PFSK-1 (cell line): ENCODE measurements around the gene CYP1A1.

Experiments used
- FOXP2 ChIP-seq: optimal IDR thresholded peaks from 2 replicates; pipeline ENCODE3; 2011; ENCODE audit warnings: borderline replicate concordance, control low read depth, inconsistent platforms; ENCODE audit not compliant: insufficient read depth; ENCODE audit errors: extremely low read length, extremely low read depth
- POLR2AphosphoS5 ChIP-seq: IDR thresholded peaks from 2 replicates; pipeline ENCODE4 v1.6.1; 2012; ENCODE audit warnings: low read depth, mild to moderate bottlenecking, control low read depth, low read length, moderate library complexity

DNA sequence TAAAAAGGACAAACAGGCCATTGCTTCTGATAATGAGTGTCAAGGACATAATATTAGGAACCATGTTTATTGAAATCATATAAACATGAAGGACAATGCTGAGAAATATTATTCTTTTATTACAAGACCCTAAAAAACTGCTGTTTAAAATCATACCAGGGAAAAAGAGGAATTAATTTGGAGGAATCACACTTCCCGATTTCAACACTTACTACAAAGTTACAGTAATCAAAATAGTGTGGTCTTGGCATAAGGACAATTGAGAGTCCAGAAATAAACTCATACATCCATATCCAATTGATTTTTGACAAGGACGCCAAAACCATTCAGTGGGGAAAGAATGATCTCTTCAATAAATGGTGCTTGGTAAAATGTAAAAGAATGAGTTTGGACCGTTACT lies 13.0 kb downstream of the CYP1A1 start:
- TF ChIP-seq FOXP2 (no peak), POLR2AphosphoS5 (no peak)
